Measurements from ENCODE around the gene MACROD1.
A peak's percentile ranks its signal among the peaks of the same experiment; 100 is the strongest.

MACROD1 gene

DNA sequence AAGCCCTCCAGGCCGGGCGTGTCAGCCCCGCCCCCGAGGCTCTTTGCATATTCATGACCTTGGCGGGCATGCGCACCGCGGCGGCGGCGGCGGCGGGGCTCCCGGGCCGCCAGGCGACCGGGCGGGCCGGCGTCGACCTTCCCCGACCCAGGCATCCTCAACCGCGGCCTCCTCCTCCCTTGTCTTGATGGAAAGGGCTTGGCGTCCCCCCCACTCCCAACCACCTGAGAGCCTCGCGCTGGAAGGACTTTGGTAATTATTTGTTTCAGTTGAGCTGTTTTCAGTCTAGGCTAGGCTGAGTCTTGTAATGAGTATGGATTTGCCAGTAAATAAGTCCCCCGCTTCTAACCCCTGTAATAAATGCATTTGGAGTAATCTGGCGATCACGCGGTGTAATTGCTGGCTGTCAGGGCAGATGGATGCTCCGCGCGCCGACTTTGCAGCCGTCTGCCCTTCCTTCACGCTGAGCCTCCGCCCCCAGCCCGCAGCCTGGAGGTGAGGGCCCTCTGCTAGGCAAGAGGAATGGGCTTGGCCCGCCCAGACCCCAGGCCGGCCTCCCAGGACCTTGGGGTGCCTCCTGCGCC, 105.0 kb downstream of the MACROD1 start:
- no peak for TF ChIP-seq GATA3 (IDR thresholded peaks at IDR 0.05; ENCODE audit: low read depth, low read length)
- peak; percentile 77 for TF ChIP-seq GATA2 (IDR thresholded peaks at IDR 0.05; ENCODE audit: low read depth, low read length)

DNA sequence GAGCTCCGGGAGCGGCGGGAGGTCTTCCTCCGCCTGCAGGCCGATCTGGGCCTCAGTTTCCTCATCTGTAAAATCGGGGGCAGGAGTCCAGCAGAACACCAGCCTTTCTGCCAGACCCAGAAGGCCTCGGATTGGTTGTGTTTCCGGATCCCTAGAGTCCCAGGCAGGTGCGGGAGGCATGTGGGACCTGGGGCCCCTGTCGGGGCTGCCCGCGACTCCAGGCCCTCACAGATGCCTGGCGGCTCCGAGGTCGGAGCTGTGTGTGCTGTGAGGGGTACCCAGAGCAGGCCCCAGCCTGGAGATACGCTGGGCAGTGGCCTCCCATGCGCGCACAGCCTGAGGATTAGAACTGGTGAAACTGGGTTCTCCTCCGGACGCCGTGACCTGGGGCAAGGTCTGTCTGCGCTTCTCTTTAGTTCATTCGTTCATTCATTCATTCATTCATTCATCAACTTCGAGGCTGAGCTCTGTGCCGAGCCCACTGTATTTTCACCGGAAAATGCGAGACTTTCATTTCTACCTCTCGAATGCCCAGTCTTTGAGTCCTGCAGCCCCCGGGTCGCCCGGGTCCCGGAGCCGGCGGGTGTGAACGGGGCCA, 105.6 kb downstream of the MACROD1 start:
- TF ChIP-seq GATA2 (IDR thresholded peaks at IDR 0.05; ENCODE audit: low read depth, low read length) (no peak), GATA3 (IDR thresholded peaks at IDR 0.05; ENCODE audit: low read depth, low read length) (no peak)

DNA sequence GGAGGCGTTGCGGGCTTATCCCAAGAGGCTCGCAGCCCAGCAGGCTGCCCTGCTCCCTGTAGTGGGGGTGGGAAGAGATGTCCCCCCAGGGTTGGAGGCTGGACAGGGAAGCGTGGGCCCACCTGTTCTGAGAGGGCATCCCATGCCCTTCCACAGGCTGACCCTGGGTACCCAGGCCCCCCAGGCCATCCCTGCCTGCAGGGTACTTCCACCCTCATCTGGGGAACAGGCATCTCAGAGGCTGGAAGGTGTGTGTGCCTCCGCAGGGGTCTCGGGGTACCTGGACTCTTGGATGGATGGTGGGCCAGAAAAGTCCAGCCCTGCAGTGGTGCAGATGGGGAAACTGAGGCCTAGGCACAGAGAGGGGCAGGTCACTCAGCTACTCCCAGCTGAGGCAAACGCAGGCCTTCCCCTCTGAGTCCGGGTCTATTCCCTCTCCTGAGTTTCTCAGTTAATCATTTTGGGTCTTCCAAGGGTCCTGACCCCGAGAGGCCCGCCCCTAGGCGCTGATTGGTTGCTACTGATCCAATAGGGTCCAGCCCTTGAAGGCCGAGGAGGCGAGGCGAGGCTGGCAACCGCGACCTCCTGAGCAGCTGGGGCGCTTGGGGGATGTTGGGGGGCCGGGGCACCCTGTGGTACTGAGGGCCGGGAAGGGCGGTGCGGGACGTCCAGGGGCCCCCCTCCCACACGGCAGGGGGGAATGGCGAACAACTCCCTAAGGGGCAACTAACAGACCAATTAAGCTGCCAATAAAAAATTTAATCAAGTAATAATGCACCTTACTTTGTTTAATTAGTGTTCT, 106.4 kb downstream of the MACROD1 start:
- TF ChIP-seq GATA2 (IDR thresholded peaks at IDR 0.05; ENCODE audit: low read depth, low read length) (no peak), GATA3 (IDR thresholded peaks at IDR 0.05; ENCODE audit: low read depth, low read length) (no peak)

DNA sequence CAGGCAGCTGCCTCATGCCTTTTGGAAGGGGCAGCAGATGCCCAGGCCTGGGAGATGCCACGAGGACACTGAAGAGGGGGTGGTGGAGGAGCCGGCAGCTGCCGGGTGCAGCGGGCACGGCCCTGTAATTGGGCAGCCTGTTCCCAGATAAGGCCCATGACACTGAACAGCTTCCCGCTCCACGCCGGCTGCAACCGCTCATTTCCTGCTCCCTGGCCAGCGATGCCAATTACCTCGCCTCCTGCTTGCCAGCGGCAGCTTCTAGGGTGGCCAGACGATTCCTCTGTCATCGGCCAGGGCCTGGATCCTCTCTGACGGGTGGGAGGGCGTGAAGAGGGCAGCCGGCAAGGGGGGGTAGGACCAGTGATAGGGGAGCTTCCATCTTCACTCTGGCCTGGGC, 107.4 kb downstream of the MACROD1 start:
- TF ChIP-seq GATA3 (IDR thresholded peaks at IDR 0.05; ENCODE audit: low read depth, low read length) = no peak
- TF ChIP-seq GATA2 (IDR thresholded peaks at IDR 0.05; ENCODE audit: low read depth, low read length) = peak; percentile 100

DNA sequence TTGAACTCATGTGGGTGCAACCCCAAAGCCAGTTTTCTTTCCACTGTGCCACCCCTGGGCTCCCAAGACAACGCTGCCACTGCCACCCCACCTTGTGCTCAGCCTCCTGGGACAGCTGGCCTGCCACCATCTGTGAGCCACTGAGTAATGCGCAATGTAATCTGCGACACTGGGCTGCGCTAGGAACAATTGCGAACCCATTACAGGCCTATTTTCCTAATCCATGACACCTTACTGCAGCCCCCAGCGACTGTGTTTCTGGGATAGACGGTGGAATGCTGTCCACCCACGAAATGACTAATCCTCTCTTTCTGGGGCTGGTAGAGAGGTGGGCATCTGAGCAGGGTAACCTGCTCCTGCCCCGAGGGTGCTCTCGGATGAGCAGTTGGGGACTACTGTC, 108.0 kb downstream of the MACROD1 start:
- no peak for TF ChIP-seq GATA3 (IDR thresholded peaks at IDR 0.05; ENCODE audit: low read depth, low read length)

DNA sequence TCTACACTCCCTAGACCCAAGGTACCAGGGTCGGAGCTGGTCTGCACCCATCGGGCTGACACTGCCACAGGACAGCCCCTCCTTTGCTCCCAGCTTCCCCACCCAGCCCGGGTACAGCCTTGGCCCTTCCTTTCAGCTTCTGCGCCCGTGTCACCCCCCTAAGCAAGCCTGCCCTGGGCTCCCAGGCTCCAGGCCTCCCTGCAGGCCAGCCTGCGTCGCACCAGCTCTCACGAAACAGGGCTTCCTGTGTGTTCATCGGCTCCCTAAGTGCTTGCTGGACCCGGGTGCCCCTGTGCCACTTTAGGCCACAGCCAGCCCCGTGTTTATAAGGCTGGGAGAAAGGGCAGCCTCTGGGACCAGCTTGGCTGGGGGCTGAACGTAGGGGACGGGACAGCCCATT, 109.1 kb downstream of the MACROD1 start:
- TF ChIP-seq GATA2 (IDR thresholded peaks at IDR 0.05; ENCODE audit: low read depth, low read length) (no peak), GATA3 (IDR thresholded peaks at IDR 0.05; ENCODE audit: low read depth, low read length) (no peak)

DNA sequence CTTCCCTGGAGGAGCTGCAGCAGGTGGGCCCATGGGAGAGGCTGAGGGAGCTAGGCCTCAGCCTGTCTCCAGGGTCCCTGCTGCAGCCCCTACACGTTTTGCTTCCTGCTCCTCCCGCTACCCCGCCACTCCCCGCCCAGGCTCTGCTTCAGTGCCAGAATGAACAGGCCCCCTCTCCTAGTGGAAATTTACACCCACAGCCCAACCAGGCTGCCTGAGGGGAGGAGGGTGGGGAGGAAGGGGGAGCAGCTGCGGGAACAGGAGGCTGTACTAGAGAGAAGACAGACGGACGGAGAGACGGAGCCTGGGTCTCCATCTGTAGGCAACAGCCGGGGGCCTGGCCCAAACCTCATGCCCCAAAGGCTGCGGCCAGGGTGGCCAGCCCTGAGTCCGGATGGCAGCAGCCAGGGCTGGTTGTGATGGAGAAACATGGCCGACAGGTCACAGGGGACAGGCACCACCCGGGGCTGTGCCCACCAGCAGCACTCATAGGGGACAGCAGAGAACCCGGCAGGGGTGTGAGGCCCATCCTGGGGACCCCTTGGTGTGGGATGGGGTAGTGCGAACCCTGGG, 109.6 kb downstream of the MACROD1 start:
- TF ChIP-seq GATA2 (IDR thresholded peaks at IDR 0.05; ENCODE audit: low read depth, low read length) (no peak), GATA3 (IDR thresholded peaks at IDR 0.05; ENCODE audit: low read depth, low read length) (no peak)

DNA sequence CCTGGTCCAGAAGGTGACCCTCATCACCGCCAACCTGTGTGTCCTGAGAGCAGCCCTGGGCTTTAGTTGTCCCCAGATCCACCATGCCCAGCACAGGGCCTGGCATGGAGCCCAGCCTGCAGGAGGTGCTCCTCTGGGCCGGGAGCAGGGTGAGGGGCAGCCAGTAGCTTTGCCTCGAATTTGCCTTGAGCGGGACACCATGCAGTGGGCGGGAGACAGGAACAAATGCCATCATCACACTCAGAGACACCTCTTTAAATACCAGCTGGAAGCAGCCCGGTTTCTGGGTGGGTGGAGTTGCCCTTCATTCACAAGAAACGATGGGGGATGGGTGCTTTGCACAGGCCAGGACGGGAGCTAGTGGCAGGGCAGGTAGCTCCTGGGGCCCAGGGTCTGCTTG, 110.8 kb downstream of the MACROD1 start:
- TF ChIP-seq GATA2 (IDR thresholded peaks at IDR 0.05; ENCODE audit: low read depth, low read length) = no peak
- no peak for TF ChIP-seq GATA3 (IDR thresholded peaks at IDR 0.05; ENCODE audit: low read depth, low read length)

DNA sequence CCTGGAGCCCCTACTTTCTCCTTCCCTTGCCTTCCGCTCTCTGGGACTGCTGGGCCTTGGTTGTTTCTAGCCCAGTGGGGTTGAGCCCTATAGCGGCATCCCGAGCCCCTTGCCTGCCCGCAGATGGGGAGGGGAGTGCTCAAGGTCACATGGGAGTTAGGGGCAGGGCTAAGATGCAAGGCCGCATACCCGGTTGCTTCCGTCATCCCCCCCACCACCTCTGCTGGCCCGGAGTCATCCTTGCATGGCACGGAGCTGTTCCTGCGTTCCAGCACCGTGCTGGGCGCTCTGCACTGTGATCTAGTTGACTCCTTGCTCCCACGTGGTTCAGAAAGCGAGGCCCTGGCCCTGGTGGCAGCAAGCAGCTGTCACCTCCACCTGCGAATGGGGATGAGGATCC, 112.2 kb downstream of the MACROD1 start:
- TF ChIP-seq GATA2 (IDR thresholded peaks at IDR 0.05; ENCODE audit: low read depth, low read length) (no peak), GATA3 (IDR thresholded peaks at IDR 0.05; ENCODE audit: low read depth, low read length) (no peak)

DNA sequence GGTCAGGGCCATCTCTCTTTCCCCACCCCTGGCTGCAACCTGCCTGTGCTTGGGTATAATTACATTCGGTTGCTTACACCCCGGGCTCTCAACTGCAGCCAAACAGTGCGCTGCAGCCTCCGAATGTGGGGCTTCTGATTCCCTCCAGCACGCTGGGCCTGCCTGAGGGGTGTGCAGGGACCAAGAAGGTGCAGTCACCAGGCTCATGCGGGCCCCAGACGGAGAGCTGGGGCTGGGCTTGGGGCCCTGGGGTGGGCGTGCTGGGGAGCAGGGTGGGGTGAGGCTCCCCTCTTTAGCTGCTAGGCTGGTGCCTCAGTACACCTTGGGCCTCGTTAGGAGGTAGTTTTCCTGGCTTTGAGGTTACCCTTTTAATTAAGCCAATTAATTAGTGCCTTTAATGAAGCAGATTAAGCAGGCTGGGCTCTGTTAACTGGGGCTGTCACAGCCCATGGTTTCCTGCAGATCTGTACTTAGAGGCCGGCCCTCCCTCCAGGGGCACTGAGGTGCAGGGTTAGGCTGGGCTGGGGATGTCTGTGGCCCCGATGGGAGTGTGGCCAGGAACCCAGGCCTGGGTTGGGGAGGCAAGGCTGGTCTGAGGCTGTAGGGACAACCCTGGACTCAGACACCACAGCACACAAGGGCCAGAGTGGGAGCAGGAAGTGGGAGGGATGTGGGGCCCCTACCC, 112.8 kb downstream of the MACROD1 start:
- no peak for TF ChIP-seq GATA3 (IDR thresholded peaks at IDR 0.05; ENCODE audit: low read depth, low read length)
- TF ChIP-seq GATA2 (IDR thresholded peaks at IDR 0.05; ENCODE audit: low read depth, low read length) = no peak

DNA sequence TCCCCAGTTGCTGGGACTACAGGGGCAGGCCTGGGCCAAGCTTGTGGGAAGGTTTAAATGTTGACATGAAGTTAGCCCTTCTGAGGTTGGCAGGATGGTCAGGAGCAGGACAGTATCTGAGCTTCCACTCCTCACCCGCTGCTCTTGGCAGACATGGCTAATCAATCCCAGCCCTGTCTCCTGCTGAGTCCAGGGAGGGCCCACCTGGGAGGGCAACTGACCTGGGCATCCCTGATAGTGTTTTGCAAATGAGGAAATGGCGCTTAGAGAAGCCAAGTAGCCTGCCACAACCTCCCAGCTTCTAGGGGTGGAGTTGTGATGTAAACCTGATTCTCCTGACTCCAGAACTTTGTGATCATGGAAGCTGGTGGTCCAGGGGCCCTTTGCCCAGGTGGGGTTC, 113.5 kb downstream of the MACROD1 start:
- no peak for TF ChIP-seq GATA2 (IDR thresholded peaks at IDR 0.05; ENCODE audit: low read depth, low read length)
- TF ChIP-seq GATA3 (IDR thresholded peaks at IDR 0.05; ENCODE audit: low read depth, low read length) = no peak

DNA sequence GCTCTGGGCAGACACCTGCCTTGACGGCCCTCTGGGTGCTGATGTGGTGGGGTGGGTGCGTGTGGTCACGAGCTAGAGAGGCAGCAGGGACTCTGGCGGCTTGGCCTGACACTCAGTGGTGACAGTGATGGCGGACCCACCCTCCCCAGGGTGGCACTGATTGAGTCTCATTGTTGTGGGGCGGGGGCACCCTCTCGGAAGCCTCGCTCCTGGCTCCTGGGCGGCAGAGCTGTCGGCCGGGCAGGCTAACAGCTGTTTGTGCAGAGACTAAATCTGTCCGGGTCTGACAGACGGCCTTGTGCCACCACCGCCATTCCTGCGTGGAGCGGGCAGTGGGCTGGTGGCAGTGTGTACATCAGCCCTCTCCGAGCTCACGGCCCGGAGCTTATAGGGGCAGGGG, 114.6 kb downstream of the MACROD1 start:
- no peak for TF ChIP-seq GATA2 (IDR thresholded peaks at IDR 0.05; ENCODE audit: low read depth, low read length)
- TF ChIP-seq GATA3 (IDR thresholded peaks at IDR 0.05; ENCODE audit: low read depth, low read length) = no peak

DNA sequence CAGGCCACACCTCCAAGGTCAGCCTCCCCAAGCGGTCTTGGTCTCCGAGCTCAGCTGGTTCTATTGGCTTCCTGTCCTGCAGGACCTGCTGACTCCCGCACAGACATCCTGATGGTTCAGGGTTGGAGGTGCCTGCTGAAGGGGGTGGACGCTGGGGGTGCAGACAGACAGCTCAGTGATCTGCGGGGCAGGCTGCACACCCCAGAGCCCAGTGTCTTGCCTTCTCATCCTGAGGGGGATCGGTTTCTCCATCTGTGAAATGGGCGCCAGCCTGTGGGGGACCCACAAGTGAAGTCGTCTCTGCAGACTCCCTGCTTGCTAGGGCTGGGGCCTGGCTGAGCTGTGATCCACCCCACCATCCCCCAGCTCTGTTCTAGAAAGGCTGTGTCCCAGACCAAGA, 116.4 kb downstream of the MACROD1 start:
- no peak for TF ChIP-seq GATA3 (IDR thresholded peaks at IDR 0.05; ENCODE audit: low read depth, low read length)
- no peak for TF ChIP-seq GATA2 (IDR thresholded peaks at IDR 0.05; ENCODE audit: low read depth, low read length)
